GM18508 (cell line): ENCODE measurements around the gene DAPK2.

Experiments used
- ATAC-seq: cut with Tn5 transposase; IDR thresholded peaks from one replicate; pipeline ENCODE4 v1.9.1; 2021; ENCODE audit warnings: moderate number of reproducible peaks; ENCODE audit not compliant: insufficient read depth, unreplicated experiment

The DAPK2 gene

GRCh38 chr15:64026591-64026990 lies 19.7 kb downstream of the DAPK2 start:
- no peak for ATAC-seq

GRCh38 chr15:64024172-64025050 lies 21.9 kb downstream of the DAPK2 start:
- ATAC-seq, result no peak

GRCh38 chr15:64023220-64023619 lies 23.1 kb downstream of the DAPK2 start:
- ATAC-seq, result no peak

- ATAC-seq, result no peak
Observed at GRCh38 chr15:64022571-64022970, 23.7 kb downstream of the DAPK2 start.

GRCh38 chr15:64019764-64020163 lies 26.5 kb downstream of the DAPK2 start:
- ATAC-seq, result no peak

- no peak for ATAC-seq
Observed at GRCh38 chr15:64017591-64018163, 28.6 kb downstream of the DAPK2 start.

GRCh38 chr15:64017082-64017588 lies 29.1 kb downstream of the DAPK2 start:
- ATAC-seq, result no peak

GRCh38 chr15:64016257-64016656 lies 30.0 kb downstream of the DAPK2 start:
- no peak for ATAC-seq

GRCh38 chr15:64014995-64015394 lies 31.3 kb downstream of the DAPK2 start:
- no peak for ATAC-seq

GRCh38 chr15:64013179-64014062 lies 32.9 kb downstream of the DAPK2 start:
- no peak for ATAC-seq

GRCh38 chr15:64011736-64012135 lies 34.5 kb downstream of the DAPK2 start:
- no peak for ATAC-seq

GRCh38 chr15:64010719-64011118 lies 35.6 kb downstream of the DAPK2 start:
- ATAC-seq, result peak; percentile 58

GRCh38 chr15:64009798-64010261 lies 36.5 kb downstream of the DAPK2 start:
- no peak for ATAC-seq

GRCh38 chr15:64009241-64009640 lies 37.0 kb downstream of the DAPK2 start:
- no peak for ATAC-seq

GRCh38 chr15:64008177-64008576 lies 38.1 kb downstream of the DAPK2 start:
- no peak for ATAC-seq

- ATAC-seq, result no peak
Observed at GRCh38 chr15:64006642-64007041, 39.6 kb downstream of the DAPK2 start.

GRCh38 chr15:64004587-64004986 lies 41.7 kb downstream of the DAPK2 start:
- ATAC-seq, result no peak

GRCh38 chr15:64004056-64004455 lies 42.2 kb downstream of the DAPK2 start:
- no peak for ATAC-seq

- no peak for ATAC-seq
Observed at GRCh38 chr15:64003182-64003581, 43.1 kb downstream of the DAPK2 start.

- ATAC-seq, result no peak
Observed at GRCh38 chr15:64001148-64001547, 45.1 kb downstream of the DAPK2 start.
